ENCODE measurements around the gene CTSZ.

- TF ChIP-seq, protein P1, sequence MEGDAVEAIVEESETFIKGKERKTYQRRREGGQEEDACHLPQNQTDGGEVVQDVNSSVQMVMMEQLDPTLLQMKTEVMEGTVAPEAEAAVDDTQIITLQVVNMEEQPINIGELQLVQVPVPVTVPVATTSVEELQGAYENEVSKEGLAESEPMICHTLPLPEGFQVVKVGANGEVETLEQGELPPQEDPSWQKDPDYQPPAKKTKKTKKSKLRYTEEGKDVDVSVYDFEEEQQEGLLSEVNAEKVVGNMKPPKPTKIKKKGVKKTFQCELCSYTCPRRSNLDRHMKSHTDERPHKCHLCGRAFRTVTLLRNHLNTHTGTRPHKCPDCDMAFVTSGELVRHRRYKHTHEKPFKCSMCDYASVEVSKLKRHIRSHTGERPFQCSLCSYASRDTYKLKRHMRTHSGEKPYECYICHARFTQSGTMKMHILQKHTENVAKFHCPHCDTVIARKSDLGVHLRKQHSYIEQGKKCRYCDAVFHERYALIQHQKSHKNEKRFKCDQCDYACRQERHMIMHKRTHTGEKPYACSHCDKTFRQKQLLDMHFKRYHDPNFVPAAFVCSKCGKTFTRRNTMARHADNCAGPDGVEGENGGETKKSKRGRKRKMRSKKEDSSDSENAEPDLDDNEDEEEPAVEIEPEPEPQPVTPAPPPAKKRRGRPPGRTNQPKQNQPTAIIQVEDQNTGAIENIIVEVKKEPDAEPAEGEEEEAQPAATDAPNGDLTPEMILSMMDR (IDR thresholded peaks at IDR 0.05) = no peak
- TF ChIP-seq EZH2 (IDR thresholded peaks at IDR 0.05; ENCODE audit: borderline replicate concordance, insufficient read depth, low read depth, low read length, poor library complexity, severe bottlenecking) = no peak
Observed at GRCh38 chr20:59003836-59004492, 3.1 kb downstream of the CTSZ start.
